GM12872 (cell line): ENCODE measurements around the gene TP73.
A peak's percentile ranks its signal among the peaks of the same experiment; 100 is the strongest.

Experiments used
- TF ChIP-seq, protein P1 (sequence below): IDR thresholded peaks from 3 replicates; pipeline ENCODE4 v1.5.1; 2011; ENCODE audit warnings: low read depth, mild to moderate bottlenecking, low read length, moderate library complexity; ENCODE audit not compliant: insufficient read depth

Gene TP73

DNA sequence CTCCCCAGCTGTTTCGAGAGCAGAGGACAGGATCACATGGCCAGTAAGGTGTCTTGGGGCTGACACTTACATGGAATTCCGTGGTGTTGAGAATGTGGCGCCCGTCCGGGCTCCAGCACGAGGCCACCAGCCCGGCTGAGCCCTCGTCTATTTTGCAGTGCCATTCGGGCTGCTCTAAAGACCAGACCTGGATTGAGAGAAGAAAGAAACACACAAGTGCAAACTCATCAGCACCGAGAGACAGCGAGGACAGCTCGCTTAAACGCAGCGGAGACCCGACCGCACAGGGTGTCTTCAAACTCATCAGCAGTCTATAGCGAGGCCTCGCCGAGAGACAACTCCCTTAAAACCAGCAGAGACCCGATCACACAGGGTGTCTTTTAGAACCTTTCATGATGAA, 5.7 kb upstream of the TP73 start:
- TF ChIP-seq, protein P1, sequence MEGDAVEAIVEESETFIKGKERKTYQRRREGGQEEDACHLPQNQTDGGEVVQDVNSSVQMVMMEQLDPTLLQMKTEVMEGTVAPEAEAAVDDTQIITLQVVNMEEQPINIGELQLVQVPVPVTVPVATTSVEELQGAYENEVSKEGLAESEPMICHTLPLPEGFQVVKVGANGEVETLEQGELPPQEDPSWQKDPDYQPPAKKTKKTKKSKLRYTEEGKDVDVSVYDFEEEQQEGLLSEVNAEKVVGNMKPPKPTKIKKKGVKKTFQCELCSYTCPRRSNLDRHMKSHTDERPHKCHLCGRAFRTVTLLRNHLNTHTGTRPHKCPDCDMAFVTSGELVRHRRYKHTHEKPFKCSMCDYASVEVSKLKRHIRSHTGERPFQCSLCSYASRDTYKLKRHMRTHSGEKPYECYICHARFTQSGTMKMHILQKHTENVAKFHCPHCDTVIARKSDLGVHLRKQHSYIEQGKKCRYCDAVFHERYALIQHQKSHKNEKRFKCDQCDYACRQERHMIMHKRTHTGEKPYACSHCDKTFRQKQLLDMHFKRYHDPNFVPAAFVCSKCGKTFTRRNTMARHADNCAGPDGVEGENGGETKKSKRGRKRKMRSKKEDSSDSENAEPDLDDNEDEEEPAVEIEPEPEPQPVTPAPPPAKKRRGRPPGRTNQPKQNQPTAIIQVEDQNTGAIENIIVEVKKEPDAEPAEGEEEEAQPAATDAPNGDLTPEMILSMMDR: no peak

DNA sequence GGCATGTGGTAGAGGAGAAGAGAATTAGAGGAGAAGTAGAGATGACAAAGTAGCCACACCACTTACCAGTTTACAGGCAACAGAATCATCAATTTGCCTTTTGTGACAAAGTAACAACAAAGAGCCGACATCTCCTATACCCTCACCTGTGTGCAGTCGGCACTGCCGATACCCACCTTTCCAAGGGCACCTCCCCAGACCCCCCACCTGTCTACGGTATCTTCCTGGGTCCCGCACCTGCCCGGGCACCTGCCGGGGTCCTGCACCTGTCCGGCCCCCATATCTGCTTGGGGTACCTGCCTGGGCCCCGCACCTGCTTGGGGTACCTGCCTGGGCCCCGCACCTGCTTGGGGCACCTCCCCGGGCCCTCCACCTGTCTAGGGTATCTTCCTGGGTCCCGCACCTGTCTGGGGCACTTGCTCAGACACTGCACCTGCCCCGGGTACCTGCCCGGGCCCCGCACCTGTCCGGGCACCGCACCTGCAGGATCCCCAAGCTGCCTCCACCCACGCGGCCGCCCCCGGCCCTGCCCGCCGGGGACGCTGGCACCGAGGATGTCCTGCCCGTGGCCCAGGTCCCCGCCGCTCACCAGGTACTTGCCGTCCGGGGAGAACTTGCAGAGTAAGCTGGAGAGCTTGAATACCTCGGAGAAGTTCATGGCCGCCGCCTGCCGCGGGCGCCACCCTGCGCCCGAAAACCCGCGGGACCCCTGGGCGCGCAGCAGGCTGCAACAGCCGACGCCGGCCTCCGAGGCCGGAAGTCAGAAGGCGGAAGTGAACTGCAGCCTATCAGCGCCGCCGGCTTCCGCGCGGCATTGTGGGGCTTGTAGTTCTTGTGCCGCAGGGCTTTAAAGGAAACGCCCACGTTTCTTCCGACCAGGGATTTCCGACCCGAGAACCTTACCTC, 2.7 kb upstream of the TP73 start, which contains the start of gene WRAP73:
WRAP73 (minus strand) TSS at position 762 of the 906 bp plus-strand sequence; CDS start at position 658, 104 bp downstream.
- TF ChIP-seq, protein P1: peak; percentile 43

DNA sequence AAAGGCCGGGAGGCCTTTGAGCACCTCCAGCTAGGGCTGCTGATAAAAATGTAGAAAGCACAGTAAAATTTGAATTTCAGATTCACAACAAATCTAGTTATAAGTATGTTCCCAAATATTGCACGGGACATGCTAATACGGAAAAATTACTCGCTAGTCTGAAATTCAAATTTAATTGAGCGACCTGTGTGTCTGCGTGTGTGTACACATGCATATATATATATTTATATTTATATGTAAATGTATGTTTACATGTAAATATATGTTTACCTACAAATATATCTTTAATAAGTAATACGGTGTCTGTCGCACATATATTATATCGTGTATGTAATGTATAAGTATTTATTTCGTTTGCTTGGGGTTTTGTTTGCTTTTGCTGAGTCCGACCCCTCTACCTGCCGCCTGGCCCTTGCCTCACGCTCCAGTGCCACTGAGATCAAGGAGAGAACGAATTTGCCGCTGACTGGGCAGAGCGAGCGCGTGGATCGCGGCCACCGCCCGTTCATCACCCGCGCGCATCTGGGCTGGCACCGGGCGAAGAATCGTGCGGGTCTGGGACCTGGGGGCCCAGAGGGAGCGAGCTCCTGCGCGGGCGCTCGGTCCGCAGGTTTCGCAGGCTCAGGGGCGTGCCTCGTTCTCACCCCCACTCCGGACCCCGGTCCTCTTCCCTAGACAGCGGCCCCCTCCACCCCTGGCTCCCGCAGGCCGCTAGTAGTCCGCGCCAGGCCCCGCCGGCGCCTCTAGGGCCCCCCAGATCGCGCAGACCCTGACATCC, 1.9 kb upstream of the TP73 start:
- TF ChIP-seq, protein P1: no peak

DNA sequence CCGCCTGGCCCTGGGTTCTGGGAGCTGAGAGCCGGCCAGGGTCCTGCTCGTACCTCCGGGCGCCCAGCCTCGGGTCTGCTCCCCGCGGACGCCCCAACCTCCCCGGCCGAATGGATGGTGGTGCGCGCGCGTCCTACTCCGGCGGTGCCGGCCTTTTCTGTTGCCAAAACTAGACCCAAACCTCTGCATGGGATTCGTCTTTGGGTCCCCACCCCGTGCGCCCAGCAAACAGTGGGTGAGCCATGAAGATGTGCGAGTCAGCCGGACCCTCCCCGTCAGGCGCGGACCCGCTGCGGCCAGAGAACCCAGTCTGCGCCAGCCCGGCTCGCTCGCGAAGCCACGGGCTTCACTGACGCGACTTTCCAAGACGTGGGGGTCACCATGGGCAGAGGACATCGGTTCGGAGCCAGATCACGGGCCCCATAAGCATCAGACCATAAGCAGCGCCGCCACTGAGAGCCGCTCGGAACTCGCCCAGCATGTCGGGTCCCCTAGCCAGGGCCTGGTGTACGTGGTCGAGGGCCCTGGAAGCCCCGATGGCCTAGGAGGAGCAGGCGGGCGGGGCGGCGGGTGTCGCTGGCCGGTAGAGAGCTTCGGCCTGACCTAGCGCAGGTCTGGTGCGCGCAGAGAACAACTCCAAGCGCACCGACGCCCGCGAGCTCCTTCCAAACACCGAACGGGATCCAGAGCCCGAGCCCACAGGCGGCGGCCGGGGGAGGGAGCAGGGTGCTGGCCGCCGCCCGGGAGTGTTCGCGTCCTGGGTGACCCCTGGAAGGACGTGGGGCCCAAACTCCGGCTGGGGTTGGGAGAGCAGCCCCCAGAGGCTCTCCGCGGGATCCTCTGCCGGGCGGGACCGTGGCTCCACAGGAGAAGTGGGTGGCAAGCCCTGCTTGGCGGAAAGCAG, 1.0 kb upstream of the TP73 start:
- TF ChIP-seq, protein P1: no peak

DNA sequence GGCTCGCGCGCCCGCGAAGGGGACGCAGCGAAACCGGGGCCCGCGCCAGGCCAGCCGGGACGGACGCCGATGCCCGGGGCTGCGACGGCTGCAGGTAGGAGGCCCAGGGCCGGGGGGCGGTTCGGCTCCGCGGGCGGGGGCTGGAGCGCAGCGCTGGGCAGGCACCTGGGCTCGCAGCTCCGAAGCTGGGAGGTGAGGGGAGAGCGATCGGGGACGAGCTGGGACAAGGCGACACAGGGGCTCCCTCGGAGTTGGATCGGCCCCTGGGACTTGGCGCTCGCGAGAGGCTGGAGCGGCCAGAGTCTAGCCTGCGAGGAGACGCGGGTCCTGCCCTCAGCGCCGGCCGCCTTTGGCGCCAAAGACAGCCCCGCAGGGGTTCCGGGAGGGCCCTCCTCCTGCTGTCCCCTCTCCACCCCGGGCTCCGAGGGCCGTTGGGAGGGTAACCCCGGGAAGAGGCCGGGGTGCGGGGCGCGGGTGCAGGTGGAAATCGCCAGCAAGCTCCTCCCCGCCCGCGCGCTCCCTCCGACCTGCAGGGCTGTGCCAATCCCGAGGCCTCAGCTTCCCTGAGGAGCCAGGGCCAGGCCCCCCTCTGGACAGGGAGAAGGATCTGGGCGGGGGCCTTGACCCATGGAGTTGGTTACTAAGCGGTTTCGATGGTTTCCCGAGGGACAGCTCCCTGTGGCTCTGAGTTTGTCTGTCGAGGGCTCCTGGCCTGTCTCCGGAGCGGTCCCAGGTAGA, 401 bp downstream of the TP73 start:
- TF ChIP-seq, protein P1: no peak

DNA sequence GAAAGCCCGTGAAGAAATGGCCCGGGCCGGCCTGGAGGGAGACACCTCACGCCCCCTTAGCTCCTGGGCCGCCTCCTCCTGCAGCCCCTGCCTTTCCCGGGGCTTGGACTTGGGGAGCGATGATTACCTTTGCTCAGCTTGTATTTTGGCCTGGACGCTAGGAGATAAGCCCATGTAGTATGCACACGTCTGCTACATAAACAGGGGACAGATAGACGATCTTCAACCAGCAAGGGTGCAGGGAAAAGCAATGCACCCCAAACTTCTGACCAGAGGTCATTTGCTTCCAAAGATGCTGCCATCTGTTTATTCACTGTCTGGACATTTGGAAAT, 936 bp downstream of the TP73 start:
- TF ChIP-seq, protein P1: no peak
